ENCODE results near the gene COX20.

Gene COX20

DNA sequence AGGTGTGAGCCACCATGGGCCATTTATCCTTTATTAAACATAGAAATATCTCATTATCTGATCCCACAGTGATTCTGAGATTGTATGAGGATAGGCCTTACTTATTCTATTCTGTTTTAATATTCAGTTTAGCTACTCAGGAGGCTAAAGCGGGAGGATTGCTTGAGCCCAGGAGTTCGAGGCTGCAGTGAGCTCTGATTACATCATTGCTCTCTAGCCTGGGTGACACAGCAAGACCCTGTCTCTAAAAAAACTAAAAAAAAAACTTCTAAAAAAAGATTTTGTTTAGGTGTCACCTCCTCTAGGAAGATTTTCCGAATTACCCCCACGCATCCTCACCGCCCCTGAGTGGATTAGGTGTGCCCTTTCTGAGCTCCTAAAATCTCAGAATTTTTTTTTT lies 43.2 kb downstream of the COX20 start:
- TF ChIP-seq POLR2AphosphoS5 (IDR thresholded peaks at IDR 0.05; ENCODE audit: low read depth, low read length) (no peak), FOXP2 (optimal IDR thresholded peaks at IDR 0.05; ENCODE audit: borderline replicate concordance, extremely low read depth, extremely low read length, insufficient read depth) (no peak), REST (IDR thresholded peaks at IDR 0.05; ENCODE audit: insufficient read depth in 1 of 2, low read depth in 2 of 2, low read length in 2 of 2) (no peak), TAF1 (IDR thresholded peaks at IDR 0.05; ENCODE audit: borderline replicate concordance, insufficient read depth, low read length) (no peak), SIN3A (IDR thresholded peaks at IDR 0.05; ENCODE audit: borderline replicate concordance, insufficient read depth, low read length) (no peak)

- TF ChIP-seq TAF1 (IDR thresholded peaks at IDR 0.05; ENCODE audit: borderline replicate concordance, insufficient read depth, low read length) (no peak), FOXP2 (optimal IDR thresholded peaks at IDR 0.05; ENCODE audit: borderline replicate concordance, extremely low read depth, extremely low read length, insufficient read depth) (no peak), POLR2AphosphoS5 (IDR thresholded peaks at IDR 0.05; ENCODE audit: low read depth, low read length) (no peak), REST (IDR thresholded peaks at IDR 0.05; ENCODE audit: insufficient read depth in 1 of 2, low read depth in 2 of 2, low read length in 2 of 2) (no peak), SIN3A (IDR thresholded peaks at IDR 0.05; ENCODE audit: borderline replicate concordance, insufficient read depth, low read length) (no peak)
These were observed 46.3 kb downstream of the COX20 start for GRCh38 chr1:244881552-244882280.

- TF ChIP-seq REST (IDR thresholded peaks at IDR 0.05; ENCODE audit: insufficient read depth in 1 of 2, low read depth in 2 of 2, low read length in 2 of 2) (no peak), SIN3A (IDR thresholded peaks at IDR 0.05; ENCODE audit: borderline replicate concordance, insufficient read depth, low read length) (no peak), TAF1 (IDR thresholded peaks at IDR 0.05; ENCODE audit: borderline replicate concordance, insufficient read depth, low read length) (no peak), POLR2AphosphoS5 (IDR thresholded peaks at IDR 0.05; ENCODE audit: low read depth, low read length) (no peak), FOXP2 (optimal IDR thresholded peaks at IDR 0.05; ENCODE audit: borderline replicate concordance, extremely low read depth, extremely low read length, insufficient read depth) (no peak)
These were observed 51.8 kb downstream of the COX20 start for GRCh38 chr1:244887281-244887680.

DNA sequence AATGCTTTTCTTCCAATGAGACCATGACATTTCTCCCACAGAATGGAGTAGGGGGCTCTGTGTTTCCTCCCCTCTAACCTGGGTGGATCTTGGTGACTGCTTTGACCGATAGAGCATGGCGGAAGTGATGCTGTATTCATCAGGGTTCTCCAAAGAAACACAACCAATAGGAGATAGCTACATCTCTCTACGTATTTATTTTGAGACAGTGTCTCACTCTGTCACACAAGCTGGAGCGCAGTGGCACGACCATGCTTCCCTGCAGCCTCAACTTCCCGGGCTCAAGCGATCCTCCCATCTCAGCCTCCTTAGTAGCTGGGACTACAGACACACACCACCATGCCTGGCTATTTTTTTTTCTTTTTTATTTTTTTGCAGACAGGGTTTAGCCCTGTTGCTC lies 58.4 kb downstream of the COX20 start:
- TF ChIP-seq FOXP2 (optimal IDR thresholded peaks at IDR 0.05; ENCODE audit: borderline replicate concordance, extremely low read depth, extremely low read length, insufficient read depth) (no peak), REST (IDR thresholded peaks at IDR 0.05; ENCODE audit: insufficient read depth in 1 of 2, low read depth in 2 of 2, low read length in 2 of 2) (no peak), TAF1 (IDR thresholded peaks at IDR 0.05; ENCODE audit: borderline replicate concordance, insufficient read depth, low read length) (no peak), SIN3A (IDR thresholded peaks at IDR 0.05; ENCODE audit: borderline replicate concordance, insufficient read depth, low read length) (no peak), POLR2AphosphoS5 (IDR thresholded peaks at IDR 0.05; ENCODE audit: low read depth, low read length) (no peak)
